Transverse colon (tissue), 4 donors: ENCODE measurements around the gene BET1L. TPM values are rescaled to one million over a fixed set of nuclear protein-coding genes. Genes with fewer than 3 reads are reported as not detected.

Source experiments
- DNase-seq: peaks from one replicate; pipeline ENCODE4 v3.0.0-alpha.2; 2019
- H3K27ac ChIP-seq, 4 donors: fragments of 200-600 bp; sonication (generic); 2 replicates each; pipeline ENCODE4 v1.5.1; 2016 to 2018; ENCODE audit warnings: inconsistent platforms in 4 of 4
- H3K27me3 ChIP-seq: fragments of 200-600 bp; sonication (generic); 2 replicates; pipeline ENCODE4 v1.5.1; 2017; ENCODE audit warnings: inconsistent platforms
- H3K36me3 ChIP-seq, 4 donors: fragments of 200-600 bp; sonication (generic); 2 replicates each; pipeline ENCODE4 v1.5.1; 2017 to 2019; ENCODE audit warnings: inconsistent platforms in 4 of 4
- H3K4me1 ChIP-seq, 4 donors: fragments of 200-600 bp; sonication (generic); 2 replicates each; pipeline ENCODE4 v1.5.1; 2017 to 2020; ENCODE audit warnings: inconsistent platforms in 4 of 4
- H3K4me3 ChIP-seq, 4 donors: fragments of 200-600 bp; sonication (generic); 1 replicate in 1 of 4; 2 replicates in 3 of 4; pipeline versions ENCODE4 v1.5.1 to v1.6.1; 2017 to 2019; ENCODE audit warnings: inconsistent platforms in 4 of 4
- H3K9me3 ChIP-seq, 2 donors: fragments of 200-600 bp; sonication (generic); 2 replicates each; pipeline ENCODE4 v1.5.1; 2017 to 2019; ENCODE audit warnings: inconsistent platforms in 2 of 2
- EP300 ChIP-seq: sonication (generic); formaldehyde crosslinking; IDR thresholded peaks from one replicate; pipeline ENCODE4 v1.6.1; 2017; ENCODE audit warnings: antibody characterized with exemption, low read depth
- POLR2A ChIP-seq: fragments of 450-650 bp; IDR thresholded peaks from one replicate; pipeline ENCODE4 v1.6.1; 2016; ENCODE audit warnings: antibody characterized with exemption, mild to moderate bottlenecking, moderate library complexity
- POLR2AphosphoS5 ChIP-seq, 3 donors: sonication (generic); formaldehyde crosslinking; IDR thresholded peaks; one replicate each; pipeline ENCODE4 v1.6.1; 2016; ENCODE audit warnings: antibody characterized with exemption in 3 of 3
- whole genome bisulfite sequencing, 2 donors: methylation state at CpG; one replicate each; pipeline ENCODE4 v1.1.5; 2018; ENCODE audit warnings: low coverage in 1 of 2; 5-methylcytosine and 5-hydroxymethylcytosine counted together
- in situ Hi-C, 4 donors: fragments of 200-750 bp; cut with MboI; loops; one replicate each; pipeline versions ENCODE4 v1.15.0 to v1.15.1; 2017; ENCODE audit warnings: low sequenced_read_pairs in 3 of 4, low pct_ligation_motif_present in 1 of 4, low pct_unique_long_range_greater_than_20kb in 1 of 4
- intact Hi-C: fragments of 100-400 bp; cut with DNase I; formaldehyde crosslinking; loops from one replicate; pipeline ENCODE4 v1.15.1; 2023; ENCODE audit warnings: low total_unique reads
- total RNA-seq, 4 donors: library from RNA; depleted of rRNA; stranded (reverse); fragments of >200 nt; gene quantifications; one replicate each; pipeline ENCODE4 v1.1.0, GENCODE V29; 2016
- TF ChIP-seq, protein P1 (sequence below), 5 experiments: fragments of 200-600 bp in 3 of 5; fragments of 450-650 bp in 2 of 5; sonication (generic) in 3 of 5; IDR thresholded peaks; 1 replicate in 2 of 5; 2 replicates in 3 of 5; pipeline ENCODE4 v1.5.1; 2016 to 2017; ENCODE audit warnings: antibody characterized with exemption in 5 of 5, inconsistent platforms in 3 of 5, mild to moderate bottlenecking in 2 of 5, moderate library complexity in 1 of 5

The BET1L gene
- total RNA-seq, 4 donors from 2014 or later: 31.8 to 111 (median 36.6) TPM

DNA sequence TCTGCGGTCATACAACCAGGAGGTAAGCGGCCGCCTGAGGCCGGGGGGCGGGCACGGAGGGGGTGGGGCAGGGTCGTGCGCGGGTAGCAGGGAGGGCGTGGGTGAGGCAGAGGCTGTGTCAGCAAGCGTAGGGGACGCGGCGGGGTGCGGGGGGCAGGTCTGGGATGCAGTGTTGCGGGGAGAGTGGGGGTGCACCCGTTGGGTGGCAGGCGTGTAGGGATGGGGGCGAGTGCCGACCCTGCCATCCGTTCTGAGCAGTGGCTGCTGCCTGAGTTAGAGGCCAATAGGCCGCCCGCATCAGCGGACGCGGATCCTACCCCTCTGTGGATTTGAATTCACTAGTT, 1.7 kb upstream of the BET1L start:
- intact Hi-C loops: no loop called here
- peaks cover 0 to 26% (median 12%) of the 10 kb centered on the region in 4 donors for H3K36me3 ChIP-seq

DNA sequence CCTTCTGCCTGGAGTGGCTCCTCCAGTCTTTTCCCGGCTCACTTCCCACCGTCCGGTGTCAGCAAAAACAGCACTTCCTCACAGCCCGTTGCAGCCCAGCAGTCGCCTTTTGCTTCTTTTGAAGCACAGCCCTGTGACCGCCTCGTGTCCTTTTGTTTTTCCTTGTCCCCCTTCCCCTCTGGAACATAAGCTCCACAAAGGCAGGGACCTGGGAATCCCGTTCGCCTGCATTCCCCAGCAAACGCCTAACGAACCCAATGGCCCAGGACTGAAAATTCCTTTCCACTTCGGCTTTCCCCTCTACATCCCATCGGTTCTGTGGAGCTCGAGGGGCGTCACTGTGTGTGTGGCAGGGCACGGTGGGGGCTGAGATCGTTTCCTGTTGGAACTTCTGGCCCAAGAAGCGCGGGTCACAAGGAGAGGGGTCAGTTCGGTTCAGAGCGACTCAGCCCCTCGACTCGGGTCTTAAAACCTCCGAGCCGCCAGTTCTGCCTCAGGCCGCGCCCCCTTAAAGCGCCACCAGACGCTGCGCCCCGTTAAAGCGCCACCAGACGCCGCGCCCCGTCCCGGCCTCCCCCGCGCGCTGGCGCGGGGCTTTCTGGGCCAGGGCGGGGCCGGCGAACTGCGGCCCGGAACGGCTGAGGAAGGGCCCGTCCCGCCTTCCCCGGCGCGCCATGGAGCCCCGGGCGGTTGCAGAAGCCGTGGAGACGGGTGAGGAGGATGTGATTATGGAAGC, 1.1 kb upstream of the BET1L start:
- H3K4me1 ChIP-seq: peaks cover 27 to 45% (median 32%) of the 10 kb centered on the region in 4 donors
- DNase-seq: peak; percentile 88
- TF ChIP-seq, protein P1, sequence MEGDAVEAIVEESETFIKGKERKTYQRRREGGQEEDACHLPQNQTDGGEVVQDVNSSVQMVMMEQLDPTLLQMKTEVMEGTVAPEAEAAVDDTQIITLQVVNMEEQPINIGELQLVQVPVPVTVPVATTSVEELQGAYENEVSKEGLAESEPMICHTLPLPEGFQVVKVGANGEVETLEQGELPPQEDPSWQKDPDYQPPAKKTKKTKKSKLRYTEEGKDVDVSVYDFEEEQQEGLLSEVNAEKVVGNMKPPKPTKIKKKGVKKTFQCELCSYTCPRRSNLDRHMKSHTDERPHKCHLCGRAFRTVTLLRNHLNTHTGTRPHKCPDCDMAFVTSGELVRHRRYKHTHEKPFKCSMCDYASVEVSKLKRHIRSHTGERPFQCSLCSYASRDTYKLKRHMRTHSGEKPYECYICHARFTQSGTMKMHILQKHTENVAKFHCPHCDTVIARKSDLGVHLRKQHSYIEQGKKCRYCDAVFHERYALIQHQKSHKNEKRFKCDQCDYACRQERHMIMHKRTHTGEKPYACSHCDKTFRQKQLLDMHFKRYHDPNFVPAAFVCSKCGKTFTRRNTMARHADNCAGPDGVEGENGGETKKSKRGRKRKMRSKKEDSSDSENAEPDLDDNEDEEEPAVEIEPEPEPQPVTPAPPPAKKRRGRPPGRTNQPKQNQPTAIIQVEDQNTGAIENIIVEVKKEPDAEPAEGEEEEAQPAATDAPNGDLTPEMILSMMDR (IDR thresholded peaks at IDR 0.05): no peak
- TF ChIP-seq POLR2AphosphoS5 (IDR thresholded peaks at IDR 0.05) (peak; percentile 72 to 87 (median 85)), POLR2A (peak; percentile 80)
- H3K4me3 ChIP-seq: peak overlapping the region; percentile 42 to 96 (median 88)
- H3K36me3 ChIP-seq: peaks cover 0 to 22% (median 11%) of the 10 kb centered on the region in 4 donors
- H3K9me3 ChIP-seq: no peaks in the 10 kb centered on the region
- no peaks in the 10 kb centered on the region for H3K27me3 ChIP-seq
- peak overlapping the region; percentile 96 to 100 (median 98) for H3K27ac ChIP-seq
- intact Hi-C loops (no loop called here), in situ Hi-C loops (no loop called here)
- 0% methylated on average over 4 to 27 of the region's 57 CpGs for WGBS, 2 donors

More for the DNA sequence above, 1.7 kb upstream of the BET1L start:
- Histone ChIP-seq H3K27me3 (no peaks in the 10 kb centered on the region), H3K27ac (peak overlapping the region; percentile 96 to 100 (median 98)), H3K4me3 (peak overlapping the region; percentile 42 to 96 (median 88)), H3K9me3 (no peaks in the 10 kb centered on the region), H3K4me1 (peaks cover 27 to 44% (median 32%) of the 10 kb centered on the region in 4 donors)
- TF ChIP-seq, protein P1 (IDR thresholded peaks at IDR 0.05): no peak
- no peak for TF ChIP-seq POLR2AphosphoS5 (IDR thresholded peaks at IDR 0.05)
- no peak for TF ChIP-seq EP300
- WGBS, 2 donors: 0% methylated on average over 13 of the region's 26 CpGs; no CpG with 5 or more reads in 1 of the 2 donors
- no peak for DNase-seq
- in situ Hi-C loops: no loop called here

DNA sequence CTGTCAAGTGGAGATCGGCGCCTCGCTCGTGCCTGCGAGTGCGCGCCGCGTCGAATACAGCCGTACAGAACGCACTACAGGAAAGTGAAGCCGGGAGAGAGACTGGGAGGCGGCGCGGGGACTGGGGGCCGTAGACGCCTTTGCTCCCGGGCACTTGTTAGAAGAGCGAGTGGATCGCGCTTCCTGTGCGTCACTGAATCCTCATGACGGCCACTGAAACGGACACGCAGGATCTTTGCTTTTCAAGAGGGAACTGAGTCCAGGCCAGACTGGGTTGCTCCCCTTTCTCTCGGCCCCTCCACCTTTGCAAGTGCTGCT, 623 bp upstream of the BET1L start:
- H3K27me3 ChIP-seq: no peaks in the 10 kb centered on the region
- H3K4me3 ChIP-seq: peak overlapping the region; percentile 42 to 96 (median 88)
- intact Hi-C loops (no loop called here), in situ Hi-C loops (no loop called here)
- peak overlapping the region; percentile 96 to 100 (median 98) for H3K27ac ChIP-seq
- H3K9me3 ChIP-seq: no peaks in the 10 kb centered on the region
- peaks cover 27 to 45% (median 33%) of the 10 kb centered on the region in 4 donors for H3K4me1 ChIP-seq
- TF ChIP-seq, protein P1 (IDR thresholded peaks at IDR 0.05): no peak
- TF ChIP-seq EP300: no peak
- TF ChIP-seq POLR2A: no peak
- TF ChIP-seq POLR2AphosphoS5 (IDR thresholded peaks at IDR 0.05): no peak
- 0 to 1% methylated on average over 1 to 27 of the region's 27 CpGs for WGBS, 2 donors
- peaks cover 0 to 18% (median 8%) of the 10 kb centered on the region in 4 donors for H3K36me3 ChIP-seq
- no peak for DNase-seq

DNA sequence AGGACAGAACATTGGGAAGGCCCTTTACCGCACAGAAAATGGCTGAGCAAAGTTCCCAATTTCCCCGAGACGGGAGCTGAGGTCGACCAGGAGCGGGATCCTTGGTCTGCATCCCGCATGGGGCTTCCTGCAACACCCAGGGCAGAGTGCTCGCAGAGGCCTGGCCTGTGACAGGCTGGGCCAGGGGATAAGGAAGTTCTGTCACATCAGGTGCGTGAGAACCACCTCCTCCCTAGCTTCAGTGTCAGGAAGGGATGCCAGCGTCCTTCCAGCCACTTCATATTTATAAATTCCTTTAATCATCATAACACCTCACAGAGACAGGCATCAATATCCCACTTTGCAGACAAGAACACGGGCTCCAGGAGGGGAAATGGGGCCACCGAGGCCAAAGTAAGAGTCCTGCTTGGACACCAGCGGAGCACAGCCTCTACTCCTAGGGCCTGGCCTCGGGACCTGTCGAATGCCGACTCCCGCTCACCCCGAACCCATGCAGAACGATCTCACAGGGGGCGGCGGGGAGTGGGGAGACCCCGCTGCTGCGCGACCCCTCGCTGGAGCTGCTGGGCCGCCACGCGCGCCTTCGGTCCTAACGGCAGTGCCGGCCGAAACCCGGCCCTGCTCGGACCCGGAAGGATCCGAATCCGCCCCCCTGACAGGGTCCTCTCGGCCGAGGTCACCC, 532 bp downstream of the BET1L start:
- peak; percentile 62 for DNase-seq
- TF ChIP-seq POLR2A (no peak), EP300 (no peak), POLR2AphosphoS5 (IDR thresholded peaks at IDR 0.05) (no peak)
- TF ChIP-seq, protein P1 (IDR thresholded peaks at IDR 0.05): no peak
- peak overlapping the region; percentile 96 to 100 (median 98) for H3K27ac ChIP-seq
- intact Hi-C loops: no loop called here
- H3K27me3 ChIP-seq: no peaks in the 10 kb centered on the region
- no peaks in the 10 kb centered on the region for H3K9me3 ChIP-seq
- H3K4me3 ChIP-seq: peak overlapping the region; percentile 80 to 97 (median 96)
- H3K4me1 ChIP-seq: peaks cover 27 to 47% (median 36%) of the 10 kb centered on the region in 4 donors
- peaks cover 0 to 7% (median 3%) of the 10 kb centered on the region in 4 donors for H3K36me3 ChIP-seq
- WGBS, 2 donors: 2 to 14% methylated on average over 1 to 12 of the region's 39 CpGs
- in situ Hi-C loops: no loop called here
